HCT116 (cell line): Measurements from ENCODE around the gene INSL3. TPM values are rescaled to one million over a fixed set of nuclear protein-coding genes. Genes with fewer than 3 reads are reported as not detected.

Experiments
- ATAC-seq: fragments of 200-7000 bp; cut with Tn5 transposase; 2 replicates; pipeline ENCODE4 v1.9.1; 2020; ENCODE audit warnings: mild to moderate bottlenecking, moderate library complexity
- BruUV-seq: library from RNA; stranded (reverse); fragments of 400-500 nt; replicated peaks from 2 replicates; lab custom pipeline; 2021; lab: Mats Ljungman, UMichigan
- CTCF ChIA-PET: fragments of 300-600 bp; sonication (Branson Sonifier 250); formaldehyde crosslinking; loops from one replicate; lab custom pipeline; 2021; ENCODE audit warnings: antibody characterized with exemption; lab: Charles Lee
- POLR2A ChIA-PET: fragments of 300-600, 350-600 bp; sonication (Branson Sonifier 250); formaldehyde crosslinking; loops from one replicate; lab custom pipeline; 2021; ENCODE audit warnings: antibody characterized with exemption; lab: Charles Lee
- RAD21 ChIA-PET, 2 experiments: fragments of 300-600 bp; sonication (Branson Sonifier 250); formaldehyde crosslinking; loops; one replicate each; lab custom pipeline; 2023; ENCODE audit warnings: low total read pairs in 2 of 2; ENCODE audit not compliant: uncharacterized antibody in 2 of 2, unreplicated experiment in 2 of 2, low non-redundant PET in 1 of 2; lab: Charles Lee
- DNase-seq: peaks from one replicate; pipeline ENCODE4 v3.0.0-alpha.2; 2010; ENCODE audit warnings: low read depth, low spot score
- H2AFZ ChIP-seq: fragments of 200-600 bp; shearing (Covaris generic), sonication (generic); 2 replicates; pipeline ENCODE4 v1.6.1; 2017; ENCODE audit warnings: low read depth, mixed run types, mixed read lengths, antibody characterized with exemption, low read length; ENCODE audit not compliant: poor library complexity, severe bottlenecking
- H3K27ac ChIP-seq: 2 replicates; pipeline ENCODE4 v1.5.1; 2012; ENCODE audit warnings: low read depth, low read length
- H3K27me3 ChIP-seq: fragments of 200-600 bp; sonication (generic); 2 replicates; pipeline ENCODE4 v1.6.1; 2016; ENCODE audit warnings: mixed run types, low read length, mixed read lengths; ENCODE audit not compliant: insufficient read depth
- H3K36me3 ChIP-seq, 2 experiments: fragments of 200-500 bp in 1 of 2; fragments of 200-600 bp in 1 of 2; sonication (Bioruptor generic) in 1 of 2; sonication (generic) in 1 of 2; 2 replicates each; pipeline versions ENCODE4 v1.5.1 to v1.6.1; 2014 to 2016; ENCODE audit warnings: low read length in 2 of 2, inconsistent platforms in 1 of 2, mixed read lengths in 1 of 2, mixed run types in 1 of 2; ENCODE audit not compliant: insufficient read depth in 2 of 2, control insufficient read depth in 1 of 2
- H3K4me1 ChIP-seq, 2 experiments: fragments of 200-600 bp in 1 of 2; sonication (generic) in 1 of 2; 2 replicates each; pipeline versions ENCODE4 v1.5.1 to v1.6.1; 2012 to 2017; ENCODE audit warnings: low read length in 2 of 2, inconsistent platforms in 1 of 2, mild to moderate bottlenecking in 1 of 2, mixed read lengths in 1 of 2, mixed run types in 1 of 2, moderate library complexity in 1 of 2; ENCODE audit not compliant: insufficient read depth in 2 of 2, control insufficient read depth in 1 of 2
- H3K4me2 ChIP-seq: fragments of 200-600 bp; sonication (generic); 2 replicates; pipeline ENCODE4 v1.6.1; 2017; ENCODE audit warnings: mixed run types, low read length, mixed read lengths
- H3K4me3 ChIP-seq, 2 experiments: fragments of 200-600 bp in 1 of 2; sonication (generic) in 1 of 2; replicated peaks in 1 of 2; 2 replicates each; pipeline ENCODE4 v1.5.1; 2011 to 2016; ENCODE audit warnings: low read length in 2 of 2, control low read depth in 1 of 2, low read depth in 1 of 2, mild to moderate bottlenecking in 1 of 2, mixed read lengths in 1 of 2, mixed run types in 1 of 2
- H3K79me2 ChIP-seq: fragments of 200-600 bp; sonication (generic); 2 replicates; pipeline ENCODE4 v1.6.1; 2017; ENCODE audit warnings: mild to moderate bottlenecking, mixed run types, low read length, moderate library complexity, mixed read lengths; ENCODE audit not compliant: insufficient read depth
- H3K9ac ChIP-seq: fragments of 200-600 bp; sonication (generic); 2 replicates; pipeline ENCODE4 v1.6.1; 2016; ENCODE audit warnings: low read length, mixed read lengths
- H3K9me2 ChIP-seq: fragments of 200-600 bp; sonication (generic), shearing (Covaris generic); 2 replicates; pipeline ENCODE4 v1.6.1; 2017; ENCODE audit warnings: mixed run types, mild to moderate bottlenecking, moderate library complexity; ENCODE audit not compliant: insufficient read depth
- H3K9me3 ChIP-seq, 2 experiments: fragments of 200-500 bp in 1 of 2; fragments of 200-600 bp in 1 of 2; sonication (Bioruptor generic) in 1 of 2; sonication (generic) in 1 of 2; 2 replicates each; pipeline ENCODE4 v1.6.1; 2014 to 2017; ENCODE audit warnings: low read length in 2 of 2, mixed read lengths in 2 of 2, inconsistent platforms in 1 of 2, low read depth in 1 of 2, mild to moderate bottlenecking in 1 of 2, mixed run types in 1 of 2, moderate library complexity in 1 of 2; ENCODE audit not compliant: control insufficient read depth in 1 of 2, insufficient read depth in 1 of 2
- H4K20me1 ChIP-seq: fragments of 200-600 bp; sonication (generic), shearing (Covaris generic); 2 replicates; pipeline ENCODE4 v1.6.1; 2017; ENCODE audit warnings: mixed run types, mild to moderate bottlenecking, moderate library complexity; ENCODE audit not compliant: insufficient read depth
- CBX3 ChIP-seq: IDR thresholded peaks from 2 replicates; pipeline ENCODE4 v1.6.1; 2012; ENCODE audit warnings: low read depth
- FOSL1 ChIP-seq: IDR thresholded peaks from 2 replicates; pipeline ENCODE4 v1.6.1; 2012; ENCODE audit warnings: low read depth
- MAX ChIP-seq: IDR thresholded peaks from 2 replicates; pipeline ENCODE4 v1.6.1; 2012
- POLR2AphosphoS5 ChIP-seq: IDR thresholded peaks from 2 replicates; pipeline ENCODE4 v1.6.1; 2011; ENCODE audit warnings: mild to moderate bottlenecking, low read depth, low read length, moderate library complexity
- YY1 ChIP-seq: IDR thresholded peaks from 2 replicates; pipeline ENCODE4 v1.6.1; 2011; ENCODE audit warnings: low read length, low read depth, moderate library complexity, mild to moderate bottlenecking; ENCODE audit not compliant: insufficient replicate concordance; ENCODE audit errors: extremely low read depth
- ZNF274 ChIP-seq: fragments of 200-500 bp; sonication (Bioruptor generic); IDR thresholded peaks from 2 replicates; pipeline ENCODE4 v1.6.1; 2014; ENCODE audit warnings: mild to moderate bottlenecking, low read depth, low read length, inconsistent platforms
- intact Hi-C: fragments of 100-400 bp; cut with micrococcal nuclease; formaldehyde crosslinking; loops from 2 replicates; pipeline ENCODE4 v1.10.0; 2022
- total RNA-seq: library from RNA; stranded (reverse); gene quantifications from one replicate; pipeline ENCODE4 v1.2.1, GENCODE V29; 2021; ENCODE audit not compliant: unreplicated experiment
- TF ChIP-seq, protein P1 (sequence below): IDR thresholded peaks from 2 replicates; pipeline ENCODE4 v1.6.1; 2011; ENCODE audit warnings: mild to moderate bottlenecking, low read length, moderate library complexity; ENCODE audit not compliant: insufficient replicate concordance; ENCODE audit errors: extremely low read depth
- TF ChIP-seq, protein P2 (sequence below): IDR thresholded peaks from 2 replicates; pipeline ENCODE4 v1.6.1; 2012

The INSL3 gene
- total RNA-seq, 1 experiment from 2014 or later, result 0.96 TPM

DNA sequence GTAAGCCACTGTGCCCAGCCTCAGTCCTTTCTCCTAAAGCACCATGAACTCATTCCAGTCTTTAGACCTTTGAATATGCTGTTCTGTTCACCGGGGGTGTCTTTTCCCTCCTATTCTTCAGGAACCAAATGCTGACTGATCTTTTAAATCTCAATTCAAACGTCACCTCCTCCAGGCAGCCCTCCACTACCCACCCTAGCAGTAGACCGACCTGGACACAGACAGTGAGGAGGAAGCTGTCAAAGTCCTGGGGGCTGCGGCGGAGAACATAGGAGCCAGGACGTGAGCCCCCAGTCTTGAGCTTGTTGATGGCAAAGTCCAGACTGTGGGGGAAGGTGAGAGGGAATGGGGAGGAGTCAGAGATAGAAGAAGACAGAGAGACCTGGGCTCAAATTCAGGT lies 18.7 kb upstream of the INSL3 start (continued):
- no peak for TF ChIP-seq FOSL1
- no peak for TF ChIP-seq ZNF274
- TF ChIP-seq, protein P1, sequence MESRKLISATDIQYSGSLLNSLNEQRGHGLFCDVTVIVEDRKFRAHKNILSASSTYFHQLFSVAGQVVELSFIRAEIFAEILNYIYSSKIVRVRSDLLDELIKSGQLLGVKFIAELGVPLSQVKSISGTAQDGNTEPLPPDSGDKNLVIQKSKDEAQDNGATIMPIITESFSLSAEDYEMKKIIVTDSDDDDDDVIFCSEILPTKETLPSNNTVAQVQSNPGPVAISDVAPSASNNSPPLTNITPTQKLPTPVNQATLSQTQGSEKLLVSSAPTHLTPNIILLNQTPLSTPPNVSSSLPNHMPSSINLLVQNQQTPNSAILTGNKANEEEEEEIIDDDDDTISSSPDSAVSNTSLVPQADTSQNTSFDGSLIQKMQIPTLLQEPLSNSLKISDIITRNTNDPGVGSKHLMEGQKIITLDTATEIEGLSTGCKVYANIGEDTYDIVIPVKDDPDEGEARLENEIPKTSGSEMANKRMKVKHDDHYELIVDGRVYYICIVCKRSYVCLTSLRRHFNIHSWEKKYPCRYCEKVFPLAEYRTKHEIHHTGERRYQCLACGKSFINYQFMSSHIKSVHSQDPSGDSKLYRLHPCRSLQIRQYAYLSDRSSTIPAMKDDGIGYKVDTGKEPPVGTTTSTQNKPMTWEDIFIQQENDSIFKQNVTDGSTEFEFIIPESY, result no peak

- BruUV-seq, result no TSS peak
- ChIA-PET CTCF (no interaction called here), RAD21 (interaction anchor here in 1 of 2 experiments (0.6 kb wide), 1 partner anchor 71 kb away, joined by 3 read pairs; no protein-coding TSS in a partner anchor), POLR2A (interaction anchor here (0.8 kb wide), 1 partner anchor 21 kb away, joined by 3 read pairs; the partner anchor contains the start of gene RPL18A)
- DNase-seq (no peak), ATAC-seq (no peak)
- no peak overlapping the region for H3K4me3 ChIP-seq
- no peaks in the 10 kb centered on the region for H3K27me3 ChIP-seq
- H4K20me1 ChIP-seq, result no peaks in the 10 kb centered on the region
- TF ChIP-seq, protein P2, sequence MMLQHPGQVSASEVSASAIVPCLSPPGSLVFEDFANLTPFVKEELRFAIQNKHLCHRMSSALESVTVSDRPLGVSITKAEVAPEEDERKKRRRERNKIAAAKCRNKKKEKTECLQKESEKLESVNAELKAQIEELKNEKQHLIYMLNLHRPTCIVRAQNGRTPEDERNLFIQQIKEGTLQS, result no peak
- no peak for TF ChIP-seq CBX3
- no peak for TF ChIP-seq POLR2AphosphoS5
- TF ChIP-seq MAX, result no peak
- TF ChIP-seq YY1, result no peak
- intact Hi-C loops, result no loop called here
- H3K9me2 ChIP-seq, result no peaks in the 10 kb centered on the region
- H2AFZ ChIP-seq, result no peak overlapping the region
- H3K9me3 ChIP-seq, result no peaks in the 10 kb centered on the region
- no peak overlapping the region for H3K9ac ChIP-seq
- no peaks in the 10 kb centered on the region for H3K36me3 ChIP-seq
- H3K4me2 ChIP-seq, result no peak overlapping the region
- H3K27ac ChIP-seq, result no peak overlapping the region
- H3K4me1 ChIP-seq, result peaks cover 9 to 36% of the 10 kb centered on the region in 2 experiments; a peak in 3 of 4 replicates
- H3K79me2 ChIP-seq, result peaks cover 7% of the 10 kb centered on the region
These were observed 16.7 kb upstream of the INSL3 start for GRCh38 chr19:17837972-17838371.
